Left ventricle myocardium superior (tissue), 1 donor: ENCODE results near the gene AFAP1. TPM values are rescaled to one million over a fixed set of nuclear protein-coding genes. Genes with fewer than 3 reads are reported as not detected.
"Not testable (repeated sequence)": the region's sequence is repeated elsewhere in the genome, so short reads cannot be mapped to it uniquely, and the experiment has no call there.

Source experiments
- ATAC-seq: fragments of 200-7000 bp; cut with Tn5 transposase; one replicate; pipeline ENCODE4 v1.9.1; 2020; ENCODE audit warnings: mild to moderate bottlenecking, moderate library complexity
- DNase-seq: peaks from one replicate; pipeline ENCODE4 v3.0.0-alpha.2; 2020
- intact Hi-C: fragments of 100-400 bp; cut with micrococcal nuclease; formaldehyde crosslinking; loops from one replicate; pipeline ENCODE4 v1.11.0; 2022
- total RNA-seq: library from RNA; stranded (reverse); fragmentation: NEBNext Ultra II Directional; extraction: Animal tissue kit (Norgen Biotek cat#: 25700); gene quantifications from one replicate; pipeline ENCODE4 v1.2.1, GENCODE V29; 2021
- donor health status: DM: no; HTN: yes; CAD: no; lungs with severe emphysema.

AFAP1 gene
- total RNA-seq, 1 donor from 2014 or later = 7.7 TPM

- no peak for DNase-seq
- ATAC-seq = no peak
- intact Hi-C loops = no loop called here
These were observed 13.0 kb upstream of the AFAP1 start for GRCh38 chr4:7952615-7953014.

- DNase-seq = no peak
- intact Hi-C loops = no loop called here
These were observed 10.8 kb upstream of the AFAP1 start for GRCh38 chr4:7950301-7951092.

GRCh38 chr4:7949759-7950158, 10.1 kb upstream of the AFAP1 start:
- intact Hi-C loops = no loop called here
- ATAC-seq (no peak), DNase-seq (no peak)

More at GRCh38 chr4:7950301-7951092, 10.8 kb upstream of the AFAP1 start:
- no peak for ATAC-seq

DNA sequence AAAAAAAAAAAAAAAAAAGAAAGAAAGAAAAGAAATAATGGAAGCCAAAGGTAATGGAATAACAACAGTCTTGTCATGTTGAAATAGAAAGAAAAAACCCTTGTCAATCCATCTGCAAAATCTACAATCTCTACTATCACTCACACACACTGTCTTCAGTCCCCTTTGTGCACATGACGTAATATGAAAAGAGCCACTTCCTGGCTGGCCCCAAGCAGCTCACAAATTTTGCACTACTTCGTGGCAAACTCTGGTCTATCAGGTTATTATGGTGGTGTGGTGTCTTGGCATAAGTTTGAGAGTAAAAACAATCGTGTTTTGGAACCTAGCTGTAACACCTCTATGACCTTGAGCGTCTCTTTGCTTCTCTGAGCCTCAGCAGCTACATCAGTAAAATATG, 8.3 kb upstream of the AFAP1 start:
- intact Hi-C loops = no loop called here
- ATAC-seq (no peak), DNase-seq (no peak)

DNA sequence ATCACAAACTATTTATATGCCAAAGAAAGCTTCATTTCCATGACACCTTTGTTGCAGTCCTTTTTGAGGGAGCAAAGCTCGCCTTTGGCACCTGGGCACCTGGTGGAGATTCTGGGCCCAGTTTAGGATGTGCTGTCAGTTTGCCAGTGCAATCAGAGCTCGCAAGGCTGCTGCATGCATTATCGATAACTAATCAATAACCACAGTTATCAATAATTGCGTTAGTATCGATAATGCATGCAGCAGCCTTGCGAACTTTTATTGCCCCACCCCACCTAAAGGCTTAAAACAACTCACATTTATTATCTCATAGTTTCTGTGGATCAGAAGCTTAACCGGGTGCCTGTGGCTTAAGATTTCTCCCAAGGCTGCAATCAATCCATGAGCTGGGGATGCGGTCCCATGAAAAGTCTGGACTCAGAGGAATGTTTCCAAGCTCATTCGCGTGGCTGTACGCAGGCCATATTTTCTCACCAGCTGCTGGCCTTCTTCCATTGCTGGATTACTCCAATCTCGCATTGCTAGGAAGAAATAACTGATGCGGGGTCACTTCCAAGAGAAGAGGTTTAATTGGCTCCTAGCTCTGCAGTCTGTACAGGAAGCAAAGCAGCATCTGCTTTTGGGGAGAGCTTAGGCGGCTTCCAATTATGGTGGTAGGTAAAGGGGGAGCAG, 6.2 kb upstream of the AFAP1 start:
- DNase-seq (no peak), ATAC-seq (no peak)
- intact Hi-C loops = no loop called here

- intact Hi-C loops = no loop called here
- ATAC-seq (no peak), DNase-seq (no peak)
These were observed 5.0 kb upstream of the AFAP1 start for GRCh38 chr4:7944599-7945220.

DNA sequence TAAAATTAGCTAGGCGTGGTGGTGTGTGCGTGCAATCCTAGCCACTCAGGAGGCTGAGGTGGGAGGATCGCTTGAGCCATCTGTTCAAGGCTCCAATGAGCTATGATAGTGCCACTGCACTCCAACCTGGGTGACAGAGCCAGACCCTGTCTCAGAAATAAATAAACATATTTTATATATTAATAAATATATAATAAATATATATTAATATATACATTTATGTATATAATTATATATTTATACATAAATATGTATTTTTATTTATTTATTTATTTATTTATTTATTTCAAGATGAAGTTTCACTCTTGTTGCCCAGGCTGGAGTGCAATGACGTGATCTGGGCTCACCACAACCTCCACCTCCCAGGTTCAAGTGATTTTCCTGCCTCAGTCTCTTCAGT, 4.0 kb upstream of the AFAP1 start:
- DNase-seq, intact Hi-C loops, ATAC-seq: not testable (repeated sequence)

GRCh38 chr4:7943211-7943610, 3.5 kb upstream of the AFAP1 start:
- intact Hi-C loops = no loop called here

GRCh38 chr4:7941965-7942496, 2.4 kb upstream of the AFAP1 start:
- intact Hi-C loops = no loop called here
- no peak for DNase-seq
- no peak for ATAC-seq

More at GRCh38 chr4:7943211-7943610, 3.5 kb upstream of the AFAP1 start:
- DNase-seq (no peak), ATAC-seq (no peak)

- intact Hi-C loops = no loop called here
- no peak for ATAC-seq
- DNase-seq = no peak
These were observed 1.7 kb upstream of the AFAP1 start for GRCh38 chr4:7941111-7941964.

DNA sequence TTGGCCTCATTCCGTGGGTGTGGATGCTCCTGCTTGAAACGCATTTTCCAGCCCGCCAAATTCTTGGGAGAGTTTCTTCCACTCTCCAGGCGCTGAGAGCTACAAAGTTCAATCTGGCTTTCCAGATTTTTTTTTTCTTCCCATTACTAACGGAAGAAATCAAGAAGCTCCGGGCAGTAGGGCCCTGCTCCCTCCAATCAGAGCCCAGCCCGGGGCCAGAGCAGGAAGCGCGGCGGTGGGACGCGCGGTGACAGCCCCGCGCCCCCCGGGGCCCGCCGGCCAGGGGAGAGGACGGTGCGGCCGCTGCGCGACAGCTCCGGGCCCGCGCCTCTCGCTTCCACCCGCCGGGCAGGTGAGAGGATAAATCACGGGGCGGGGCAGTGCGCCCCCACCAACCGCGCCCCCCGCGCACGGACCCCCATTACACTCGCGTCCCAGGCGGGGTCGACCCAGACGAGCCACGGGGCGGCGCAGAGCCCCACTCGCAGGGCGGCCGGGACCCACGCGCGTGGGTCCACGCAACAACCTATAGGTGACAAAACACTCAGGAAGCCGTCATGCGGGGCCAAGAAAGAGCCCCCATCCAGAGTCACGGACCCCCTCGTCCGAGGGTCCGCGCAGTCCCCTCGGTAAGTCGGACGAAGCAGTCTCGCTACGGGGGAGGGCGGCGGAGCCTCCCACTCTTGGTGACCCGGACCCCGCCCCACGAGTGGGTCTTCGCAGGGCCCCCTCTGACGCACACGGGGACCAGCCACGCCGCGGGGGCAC, 868 bp downstream of the AFAP1 start:
- intact Hi-C loops = no loop called here
- peak; percentile 63 for DNase-seq
- ATAC-seq = peak; percentile 58

- intact Hi-C loops = no loop called here
- ATAC-seq (no peak), DNase-seq (no peak)
These were observed 1.4 kb downstream of the AFAP1 start for GRCh38 chr4:7938266-7938608.

DNA sequence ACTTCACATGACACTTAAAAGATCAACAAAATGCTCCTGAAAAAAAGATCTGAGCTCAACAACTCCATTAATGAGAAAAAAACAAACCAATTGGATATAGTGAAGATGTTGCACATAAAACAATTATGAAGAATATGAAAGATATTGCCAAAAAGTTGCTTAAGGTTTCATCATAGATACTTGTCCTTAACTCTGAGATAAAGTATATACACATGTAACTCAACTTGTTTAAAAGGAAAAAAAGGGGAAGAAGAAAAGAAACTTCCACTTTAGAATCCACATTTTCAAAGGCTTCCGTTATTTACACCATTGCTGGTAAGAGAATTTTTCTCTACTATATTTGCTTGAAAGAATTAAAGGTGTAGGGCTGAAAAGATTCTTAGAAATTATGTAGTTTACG, 2.7 kb downstream of the AFAP1 start:
- intact Hi-C loops = no loop called here
- DNase-seq (no peak), ATAC-seq (no peak)

DNA sequence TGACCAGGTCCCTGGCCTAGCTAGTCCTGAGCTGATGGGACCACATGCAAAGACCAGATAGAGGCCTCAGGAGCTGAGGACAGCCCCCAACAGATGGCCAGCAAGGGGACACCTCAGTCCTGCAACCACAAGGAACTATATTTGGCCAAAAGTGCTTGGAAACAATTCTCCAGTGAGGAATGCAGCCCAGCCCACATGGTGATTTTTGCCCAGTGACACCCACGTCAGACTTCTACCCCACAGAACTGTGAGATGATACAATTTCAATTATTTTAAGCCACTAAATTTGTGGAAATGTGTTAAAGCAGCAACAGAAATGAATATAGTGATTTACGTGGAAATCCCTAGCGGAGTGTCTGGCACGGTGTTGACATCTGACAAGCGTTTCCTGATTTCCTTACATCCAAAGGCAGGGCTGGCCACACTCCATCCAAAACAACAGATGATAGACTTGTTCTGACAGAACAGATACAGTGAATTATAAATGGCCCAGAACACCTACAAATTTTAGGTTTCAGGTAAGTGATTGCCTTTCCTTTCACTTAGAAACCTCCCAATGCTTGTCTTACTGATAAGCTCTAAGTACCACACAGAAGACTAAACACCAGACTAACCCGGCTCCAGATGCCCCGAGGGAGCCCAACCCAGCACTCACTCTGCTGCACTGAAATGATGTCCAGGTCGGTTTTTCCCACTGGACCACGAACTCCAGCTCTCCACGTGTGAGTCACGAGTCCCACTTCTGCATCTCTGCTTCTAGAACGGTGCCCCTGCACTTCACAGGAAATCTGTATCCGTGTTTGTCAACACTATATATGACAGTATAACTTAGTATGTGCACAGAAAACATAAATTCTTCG, 5.8 kb downstream of the AFAP1 start:
- intact Hi-C loops = no loop called here
- no peak for DNase-seq

GRCh38 chr4:7932287-7932686, 7.4 kb downstream of the AFAP1 start:
- intact Hi-C loops = no loop called here

More for the DNA sequence above, 5.8 kb downstream of the AFAP1 start:
- no peak for ATAC-seq

GRCh38 chr4:7929118-7929951, 10.3 kb downstream of the AFAP1 start:
- intact Hi-C loops = no loop called here
- DNase-seq (no peak), ATAC-seq (peak; percentile 37)

More at GRCh38 chr4:7932287-7932686, 7.4 kb downstream of the AFAP1 start:
- no peak for ATAC-seq
- no peak for DNase-seq

DNA sequence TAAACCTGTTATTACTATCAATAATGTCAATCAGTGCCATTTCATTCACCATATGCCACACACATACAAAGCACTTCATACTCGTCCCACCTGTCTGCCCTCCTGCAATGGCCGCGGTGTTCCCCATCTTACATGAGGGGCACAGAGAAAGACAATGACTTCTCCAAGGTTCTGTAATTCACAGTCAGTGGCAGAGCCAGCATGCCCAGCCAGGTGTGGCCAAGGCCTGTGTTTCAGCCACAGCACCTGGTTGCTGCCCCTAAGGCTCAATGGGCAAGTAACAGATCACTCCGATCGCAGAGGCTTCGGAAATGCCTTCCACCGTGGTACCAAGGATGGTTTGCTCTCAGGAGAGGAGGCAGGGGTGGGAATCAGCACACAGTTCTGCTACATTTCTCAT, 10.9 kb downstream of the AFAP1 start:
- intact Hi-C loops = no loop called here
- ATAC-seq = no peak
- no peak for DNase-seq
